ENCODE measurements around the gene GSE1.
"Not testable (repeated sequence)": the region's sequence is repeated elsewhere in the genome, so short reads cannot be mapped to it uniquely, and the experiment has no call there.

GSE1 gene

GRCh38 chr16:85592277-85592676 is 20.8 kb upstream of the GSE1 start:
- DNase-seq, result not testable (repeated sequence)

GRCh38 chr16:85592700-85593493 is 20.2 kb upstream of the GSE1 start:
- no peak for DNase-seq

- no peak for DNase-seq
Measured at GRCh38 chr16:85593494-85594221, 19.5 kb upstream of the GSE1 start.

- DNase-seq, result no peak
Measured at GRCh38 chr16:85594273-85594977, 18.7 kb upstream of the GSE1 start.

GRCh38 chr16:85594978-85595661 is 18.0 kb upstream of the GSE1 start:
- DNase-seq, result no peak

- no peak for DNase-seq
Measured at GRCh38 chr16:85595812-85596502, 17.2 kb upstream of the GSE1 start.

GRCh38 chr16:85598141-85598540 is 15.0 kb upstream of the GSE1 start:
- DNase-seq, result no peak

GRCh38 chr16:85600078-85600477 is 13.0 kb upstream of the GSE1 start:
- no peak for DNase-seq

GRCh38 chr16:85600530-85601271 is 12.4 kb upstream of the GSE1 start:
- DNase-seq, result no peak

- DNase-seq, result no peak
Measured at GRCh38 chr16:85601272-85601639, 11.9 kb upstream of the GSE1 start.

GRCh38 chr16:85601730-85602401 is 11.3 kb upstream of the GSE1 start:
- no peak for DNase-seq

- no peak for DNase-seq
Measured at GRCh38 chr16:85602402-85603202, 10.5 kb upstream of the GSE1 start.

- no peak for DNase-seq
Measured at GRCh38 chr16:85603203-85603755, 9.8 kb upstream of the GSE1 start.

- no peak for DNase-seq
Measured at GRCh38 chr16:85604145-85604705, 8.9 kb upstream of the GSE1 start.

GRCh38 chr16:85605051-85605911 is 7.8 kb upstream of the GSE1 start:
- no peak for DNase-seq

GRCh38 chr16:85605912-85606841 is 6.9 kb upstream of the GSE1 start:
- no peak for DNase-seq

GRCh38 chr16:85606904-85607303 is 6.2 kb upstream of the GSE1 start:
- DNase-seq, result no peak

Measured in activated CD4-positive, alpha-beta T cell treated with anti-CD3 and anti-CD28 coated beads for 48 hours (primary cell).